ENCODE results near the gene DESI2.

DNA sequence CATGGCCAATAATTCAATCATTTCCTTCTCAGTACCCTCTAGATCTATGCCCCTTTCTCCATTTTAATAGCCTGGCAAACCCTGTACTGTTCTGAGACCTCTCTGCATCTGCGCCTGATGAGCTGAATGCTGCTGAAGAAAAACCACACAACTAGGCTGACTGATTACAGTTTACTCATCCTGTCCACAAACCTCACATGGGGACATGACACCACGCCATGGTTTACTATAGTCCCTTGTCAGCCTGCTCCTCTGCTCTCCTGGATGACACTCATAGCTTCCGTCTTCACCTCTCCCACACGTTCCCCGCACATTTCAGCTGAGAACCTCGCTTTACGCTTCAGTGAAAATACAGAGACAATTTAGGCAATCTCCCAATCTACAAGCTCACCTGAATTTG lies 59.7 kb downstream of the DESI2 start:
- TF ChIP-seq, protein P1, sequence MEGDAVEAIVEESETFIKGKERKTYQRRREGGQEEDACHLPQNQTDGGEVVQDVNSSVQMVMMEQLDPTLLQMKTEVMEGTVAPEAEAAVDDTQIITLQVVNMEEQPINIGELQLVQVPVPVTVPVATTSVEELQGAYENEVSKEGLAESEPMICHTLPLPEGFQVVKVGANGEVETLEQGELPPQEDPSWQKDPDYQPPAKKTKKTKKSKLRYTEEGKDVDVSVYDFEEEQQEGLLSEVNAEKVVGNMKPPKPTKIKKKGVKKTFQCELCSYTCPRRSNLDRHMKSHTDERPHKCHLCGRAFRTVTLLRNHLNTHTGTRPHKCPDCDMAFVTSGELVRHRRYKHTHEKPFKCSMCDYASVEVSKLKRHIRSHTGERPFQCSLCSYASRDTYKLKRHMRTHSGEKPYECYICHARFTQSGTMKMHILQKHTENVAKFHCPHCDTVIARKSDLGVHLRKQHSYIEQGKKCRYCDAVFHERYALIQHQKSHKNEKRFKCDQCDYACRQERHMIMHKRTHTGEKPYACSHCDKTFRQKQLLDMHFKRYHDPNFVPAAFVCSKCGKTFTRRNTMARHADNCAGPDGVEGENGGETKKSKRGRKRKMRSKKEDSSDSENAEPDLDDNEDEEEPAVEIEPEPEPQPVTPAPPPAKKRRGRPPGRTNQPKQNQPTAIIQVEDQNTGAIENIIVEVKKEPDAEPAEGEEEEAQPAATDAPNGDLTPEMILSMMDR (IDR thresholded peaks at IDR 0.05; ENCODE audit: insufficient read depth, low read depth, low read length) = no peak
- no peak for TF ChIP-seq EZH2 (IDR thresholded peaks at IDR 0.05; ENCODE audit: insufficient read depth, low read length)
